Measurements from ENCODE around the gene MICAL2.

The MICAL2 gene

GRCh38 chr11:12212821-12213185 lies 102.4 kb downstream of the MICAL2 start:
- no peak for DNase-seq

DNA sequence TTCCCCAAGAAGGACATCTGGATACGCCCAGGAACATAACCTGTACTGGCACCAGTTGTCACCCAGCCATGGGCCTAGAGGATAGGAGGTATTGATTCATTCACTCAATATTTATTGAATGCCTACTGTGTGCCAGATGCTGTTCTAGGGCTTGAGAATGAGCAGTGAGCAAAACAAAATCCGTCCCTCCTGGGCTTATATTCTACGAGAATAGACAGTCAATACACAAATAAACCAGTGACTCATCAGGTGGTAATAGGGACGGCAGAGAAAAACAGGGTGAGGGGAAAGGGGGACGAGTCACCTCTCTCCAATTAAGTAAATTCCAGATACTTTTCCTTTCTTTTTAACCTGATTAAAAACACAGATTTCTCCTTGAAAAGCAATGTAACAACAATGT lies 103.5 kb downstream of the MICAL2 start:
- DNase-seq = no peak

GRCh38 chr11:12214751-12215150 lies 104.4 kb downstream of the MICAL2 start:
- no peak for DNase-seq

GRCh38 chr11:12215181-12215593 lies 104.8 kb downstream of the MICAL2 start:
- peak; percentile 23 for DNase-seq

DNA sequence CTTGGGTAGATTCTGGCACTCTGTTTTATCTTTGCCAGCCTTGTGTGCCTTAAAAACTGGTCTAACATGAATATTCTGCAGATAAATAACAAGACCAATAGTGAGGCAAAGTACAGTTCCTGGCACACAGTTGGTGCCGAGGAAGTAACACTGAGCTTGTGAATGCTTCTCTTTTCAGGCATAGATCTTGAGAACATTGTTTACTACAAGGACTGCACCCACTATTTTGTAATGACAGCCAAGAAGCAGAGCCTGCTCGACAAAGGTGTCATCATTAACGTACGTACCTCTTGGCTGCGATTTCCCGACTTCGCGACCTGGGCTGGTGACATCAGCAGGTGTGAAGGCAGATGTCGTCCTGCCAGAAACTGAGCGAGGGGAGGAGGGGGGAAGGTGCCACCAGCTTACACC lies 105.7 kb downstream of the MICAL2 start:
- DNase-seq = no peak

GRCh38 chr11:12216671-12217374 lies 106.4 kb downstream of the MICAL2 start:
- DNase-seq = no peak

DNA sequence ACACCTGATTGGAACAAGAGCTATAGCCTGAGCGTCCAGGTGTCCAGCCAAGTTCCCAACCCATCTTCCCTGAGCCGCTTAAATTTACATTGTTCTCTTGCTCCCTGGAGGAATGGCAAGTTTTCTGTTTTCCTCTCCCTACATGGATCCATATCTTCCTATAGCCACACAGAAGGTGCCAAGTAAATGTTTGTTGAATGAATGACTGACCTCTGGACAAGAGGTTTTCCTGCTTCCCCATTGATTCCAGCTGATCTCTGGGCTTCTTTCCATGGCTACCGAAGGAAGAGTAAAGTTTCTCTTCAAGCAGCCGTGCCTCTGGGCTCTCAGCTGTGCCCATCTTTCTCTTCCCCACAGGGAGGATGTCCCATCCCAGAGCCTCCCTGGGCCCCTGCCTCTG lies 107.5 kb downstream of the MICAL2 start:
- no peak for DNase-seq

DNA sequence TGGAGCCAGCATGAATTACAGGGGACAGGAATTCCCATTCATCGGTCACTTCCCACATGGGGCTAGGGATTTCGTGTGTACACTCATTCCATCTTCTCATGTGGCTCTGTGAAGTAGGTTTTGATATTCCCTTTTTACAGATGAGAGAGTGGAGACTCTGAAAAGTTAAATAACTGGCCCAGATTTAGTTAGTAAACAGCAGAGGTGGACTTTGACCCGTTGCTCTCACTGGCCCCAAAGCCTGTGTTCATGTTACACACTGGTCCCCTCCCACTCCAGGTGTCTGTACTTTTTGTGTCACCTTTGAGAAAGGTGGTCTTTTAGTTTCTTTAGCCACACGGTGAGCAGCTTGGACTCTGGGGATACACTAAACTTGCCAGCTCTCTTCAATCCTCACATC lies 108.5 kb downstream of the MICAL2 start:
- DNase-seq = no peak

GRCh38 chr11:12219757-12220156 lies 109.4 kb downstream of the MICAL2 start:
- DNase-seq = no peak

DNA sequence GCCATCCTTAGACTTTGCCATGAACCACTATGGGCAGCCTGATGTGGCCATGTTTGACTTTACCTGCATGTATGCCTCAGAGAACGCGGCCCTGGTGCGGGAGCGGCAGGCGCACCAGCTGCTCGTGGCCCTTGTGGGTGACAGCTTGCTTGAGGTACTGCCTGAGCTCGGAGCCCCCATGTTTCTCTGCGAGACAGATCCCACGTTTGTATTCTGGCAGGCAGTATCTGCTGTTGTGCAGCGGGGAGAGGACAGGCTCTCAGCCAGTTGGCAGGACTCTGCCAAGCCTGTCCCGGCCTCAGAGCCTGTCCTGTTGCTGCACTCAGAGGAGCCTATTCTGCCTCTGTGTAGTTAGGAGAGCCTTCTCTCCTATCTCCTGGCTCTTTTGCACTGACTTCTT lies 109.9 kb downstream of the MICAL2 start:
- DNase-seq = no peak

- DNase-seq = no peak
Measured at GRCh38 chr11:12221051-12221535, 110.7 kb downstream of the MICAL2 start.

GRCh38 chr11:12222055-12222792 lies 111.8 kb downstream of the MICAL2 start:
- no peak for DNase-seq

DNA sequence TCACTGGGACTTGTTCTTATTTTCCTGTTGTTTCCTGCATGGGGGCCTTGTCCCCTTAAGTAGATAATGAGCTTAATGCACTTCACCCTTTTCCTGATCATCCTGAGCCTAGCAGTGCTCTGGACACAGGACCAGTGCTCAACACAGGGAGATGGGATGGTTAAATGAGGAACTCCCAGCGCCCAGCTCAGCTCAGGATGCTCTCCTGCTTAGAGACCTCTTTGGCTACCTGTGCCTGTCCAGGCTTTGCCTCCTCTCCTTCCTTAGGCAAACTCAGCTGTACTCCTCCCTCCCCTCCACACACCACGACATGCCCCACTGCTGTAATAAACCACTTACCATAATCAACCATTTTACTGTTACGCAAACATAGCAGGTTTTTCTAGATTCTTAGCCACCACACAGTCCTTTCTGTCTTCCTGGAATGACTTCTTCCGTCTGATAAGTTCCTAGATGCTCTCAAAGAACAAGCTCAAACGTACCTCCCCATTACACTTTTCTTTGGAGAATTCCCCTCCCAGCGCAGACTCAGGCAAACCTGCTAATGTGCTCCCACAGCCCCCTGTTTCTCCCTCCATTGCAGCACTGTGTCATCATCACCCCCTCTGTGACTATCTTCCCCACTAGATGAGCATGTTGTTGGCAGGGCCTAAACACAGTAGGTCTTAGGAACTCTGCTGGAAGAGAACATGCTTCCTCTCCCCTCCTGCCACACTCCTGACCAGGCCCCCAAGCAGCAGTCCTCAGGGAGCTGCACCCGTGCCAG lies 113.6 kb downstream of the MICAL2 start:
- no peak for DNase-seq

DNA sequence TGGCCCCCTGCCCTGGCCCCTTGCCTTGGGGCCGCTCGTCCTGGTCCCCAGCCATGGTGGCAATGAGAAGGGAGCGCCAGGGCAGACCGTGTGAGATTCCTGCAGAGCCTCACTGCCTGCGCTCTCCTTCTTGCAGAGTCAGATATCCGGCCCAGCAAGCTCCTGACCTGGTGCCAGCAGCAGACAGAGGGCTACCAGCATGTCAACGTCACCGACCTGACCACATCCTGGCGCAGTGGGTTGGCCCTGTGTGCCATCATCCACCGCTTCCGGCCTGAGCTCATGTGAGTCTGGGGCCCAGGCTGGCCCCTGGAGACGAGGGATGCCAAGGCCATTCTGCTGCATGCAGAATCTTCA lies 114.1 kb downstream of the MICAL2 start:
- no peak for DNase-seq

- no peak for DNase-seq
Measured at GRCh38 chr11:12225046-12225739, 114.8 kb downstream of the MICAL2 start.

GRCh38 chr11:12226093-12226492 lies 115.7 kb downstream of the MICAL2 start:
- no peak for DNase-seq

- no peak for DNase-seq
Measured at GRCh38 chr11:12229450-12230229, 119.2 kb downstream of the MICAL2 start.

- DNase-seq = no peak
Measured at GRCh38 chr11:12232160-12232559, 121.8 kb downstream of the MICAL2 start.

GRCh38 chr11:12232817-12233601 lies 122.6 kb downstream of the MICAL2 start:
- no peak for DNase-seq

- DNase-seq = no peak
Measured at GRCh38 chr11:12233602-12233925, 123.2 kb downstream of the MICAL2 start.

DNA sequence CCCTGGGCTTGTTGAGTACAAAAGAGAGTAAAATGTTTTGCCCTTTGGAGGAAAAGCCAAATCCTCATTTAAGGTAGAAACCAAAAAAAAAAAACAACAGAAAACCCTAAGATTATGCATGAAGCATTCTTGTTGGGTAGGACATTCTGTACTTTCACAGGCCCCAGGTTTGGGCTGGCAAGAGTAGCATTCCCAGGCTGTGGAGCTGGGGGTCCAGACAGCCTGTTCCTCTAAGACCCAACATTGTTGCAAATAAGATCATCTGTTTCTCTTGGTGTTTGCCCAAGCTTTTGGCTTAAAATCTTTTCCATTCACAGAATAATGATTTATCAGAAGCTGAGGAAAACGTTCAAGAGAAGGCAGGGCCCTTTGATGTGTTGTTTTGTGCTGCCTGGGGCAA lies 123.8 kb downstream of the MICAL2 start:
- no peak for DNase-seq

GRCh38 chr11:12235080-12235479 lies 124.7 kb downstream of the MICAL2 start:
- DNase-seq = no peak

Measured in NCI-H1436 treated with DMSO at 0.1 percent for 48 hours (cell line).